IMR-90 (cell line): ENCODE results near the gene PRR4. TPM values are rescaled to one million over a fixed set of nuclear protein-coding genes. Genes with fewer than 3 reads are reported as not detected.

ENCODE experiments used
- ATAC-seq: fragments of 200-7000 bp; cut with Tn5 transposase; 2 replicates; pipeline ENCODE4 v1.9.1; 2020; ENCODE audit warnings: low read depth, mild to moderate bottlenecking, moderate library complexity
- BruUV-seq: library from RNA; stranded (reverse); fragments of 400-500 nt; replicated peaks from 2 replicates; lab custom pipeline; 2021; lab: Mats Ljungman, UMichigan
- CTCF ChIA-PET: fragments of 300-600 bp; formaldehyde crosslinking; extraction: SDS; loops from one replicate; lab custom pipeline; 2021; ENCODE audit warnings: antibody characterized with exemption; lab: Yijun Ruan, JAX
- POLR2A ChIA-PET: fragments of 300-600 bp; sonication (Branson Sonifier 250); formaldehyde crosslinking; loops from one replicate; lab custom pipeline; 2022; ENCODE audit warnings: antibody characterized with exemption; ENCODE audit not compliant: unreplicated experiment; lab: Charles Lee
- DNase-seq: peaks from one replicate; pipeline ENCODE4 v3.0.0; 2013
- H2AFZ ChIP-seq: replicated peaks from 2 replicates; pipeline ENCODE3; 2013; ENCODE audit warnings: low read length, mild to moderate bottlenecking; ENCODE audit not compliant: poor library complexity
- H2AK5ac ChIP-seq: 2 replicates; pipeline ENCODE4 v1.6.1; 2013; ENCODE audit warnings: low read depth, low read length, inconsistent platforms
- H2AK9ac ChIP-seq: replicated peaks from 2 replicates; pipeline ENCODE3; 2013; ENCODE audit warnings: mild to moderate bottlenecking, low read depth, low read length, moderate library complexity; ENCODE audit not compliant: poor library complexity
- H2BK120ac ChIP-seq: 2 replicates; pipeline ENCODE4 v1.6.1; 2013; ENCODE audit warnings: low read depth, low read length, inconsistent platforms
- H2BK15ac ChIP-seq: 3 replicates; pipeline ENCODE4 v1.6.1; 2013; ENCODE audit warnings: low read depth, low read length, inconsistent platforms
- H2BK20ac ChIP-seq: 2 replicates; pipeline ENCODE4 v1.6.1; 2013; ENCODE audit warnings: low read depth, mild to moderate bottlenecking, inconsistent platforms, low read length, moderate library complexity
- H2BK5ac ChIP-seq: 2 replicates; pipeline ENCODE4 v1.6.1; 2013; ENCODE audit warnings: mild to moderate bottlenecking, low read depth, low read length, inconsistent platforms; ENCODE audit not compliant: poor library complexity, severe bottlenecking
- H3K14ac ChIP-seq: replicated peaks from 2 replicates; pipeline ENCODE4 v1.6.1; 2013; ENCODE audit warnings: low read depth, low read length, inconsistent platforms
- H3K18ac ChIP-seq: 2 replicates; pipeline ENCODE4 v1.6.1; 2013; ENCODE audit warnings: low read depth, low read length, control low read depth
- H3K23ac ChIP-seq: 2 replicates; pipeline ENCODE4 v1.6.1; 2013; ENCODE audit warnings: low read depth, low read length, inconsistent platforms
- H3K27ac ChIP-seq: 2 replicates; pipeline ENCODE4 v1.5.1; 2013; ENCODE audit warnings: mild to moderate bottlenecking, control low read depth, low read length; ENCODE audit not compliant: insufficient read depth
- H3K27me3 ChIP-seq: 2 replicates; pipeline ENCODE4 v1.6.1; 2013; ENCODE audit warnings: low read length; ENCODE audit not compliant: control insufficient read depth, insufficient read depth
- H3K36me3 ChIP-seq: 2 replicates; pipeline ENCODE4 v1.6.1; 2013; ENCODE audit warnings: low read length, mixed read lengths; ENCODE audit not compliant: control insufficient read depth, insufficient read depth
- H3K4ac ChIP-seq: 2 replicates; pipeline ENCODE4 v1.6.1; 2013; ENCODE audit warnings: low read depth, low read length, inconsistent platforms
- H3K4me1 ChIP-seq: 2 replicates; pipeline ENCODE4 v1.6.1; 2013; ENCODE audit warnings: low read length, mixed read lengths; ENCODE audit not compliant: control insufficient read depth, insufficient read depth
- H3K4me2 ChIP-seq: 2 replicates; pipeline ENCODE4 v1.6.1; 2013; ENCODE audit warnings: low read depth, mild to moderate bottlenecking, control low read depth, low read length, moderate library complexity
- H3K4me3 ChIP-seq: 2 replicates; pipeline ENCODE4 v1.5.1; 2013; ENCODE audit warnings: low read depth, mild to moderate bottlenecking, control low read depth, low read length, moderate library complexity; ENCODE audit not compliant: insufficient read depth
- H3K56ac ChIP-seq: 2 replicates; pipeline ENCODE4 v1.6.1; 2013; ENCODE audit warnings: low read length, inconsistent platforms; ENCODE audit not compliant: insufficient read depth; ENCODE audit errors: extremely low read depth
- H3K79me1 ChIP-seq, 2 experiments: 2 replicates each; pipeline ENCODE4 v1.6.1; 2013; ENCODE audit warnings: low read length in 2 of 2, inconsistent platforms in 1 of 2, low read depth in 1 of 2
- H3K9ac ChIP-seq: 2 replicates; pipeline ENCODE4 v1.6.1; 2013; ENCODE audit warnings: low read depth, low read length, control low read depth
- H3K9me1 ChIP-seq: 2 replicates; pipeline ENCODE4 v1.6.1; 2013; ENCODE audit warnings: low read length, inconsistent platforms; ENCODE audit not compliant: insufficient read depth
- H3K9me3 ChIP-seq: 2 replicates; pipeline ENCODE4 v1.6.1; 2013; ENCODE audit warnings: low read length; ENCODE audit not compliant: control insufficient read depth, insufficient read depth
- H4K20me1 ChIP-seq: 2 replicates; pipeline ENCODE4 v1.6.1; 2013; ENCODE audit warnings: low read length, inconsistent platforms; ENCODE audit not compliant: insufficient read depth
- H4K5ac ChIP-seq: 2 replicates; pipeline ENCODE4 v1.6.1; 2013; ENCODE audit warnings: mild to moderate bottlenecking, low read depth, low read length, control low read depth
- H4K8ac ChIP-seq, 2 experiments: 2 replicates each; pipeline ENCODE4 v1.6.1; 2013; ENCODE audit warnings: low read depth in 2 of 2, low read length in 2 of 2, control low read depth in 1 of 2, inconsistent platforms in 1 of 2
- H4K91ac ChIP-seq: 2 replicates; pipeline ENCODE4 v1.6.1; 2013; ENCODE audit warnings: low read depth, low read length, inconsistent platforms; ENCODE audit not compliant: insufficient read depth
- CEBPB ChIP-seq: IDR thresholded peaks from 2 replicates; pipeline ENCODE4 v1.6.1; 2012; ENCODE audit warnings: low read depth, low read length, improper control_type of control experiment
- FOS ChIP-seq: fragments of 150-350 bp; IDR thresholded peaks from 2 replicates; pipeline ENCODE4 v1.6.1; 2016; ENCODE audit warnings: low read depth, low read length
- WGBS, 2 experiments: methylation state at CpG; one replicate each; pipeline versions ENCODE4 v1.1.5 to v1.1.7; 2013; ENCODE audit warnings: missing lambda C conversion rate in 2 of 2; ENCODE audit not compliant: insufficient read length in 1 of 2; ENCODE audit errors: extremely low coverage in 2 of 2; 5-methylcytosine and 5-hydroxymethylcytosine counted together
- dilution Hi-C: fragments of 300-500 bp; cut with HindIII; formaldehyde crosslinking; loops from one replicate; pipeline ENCODE4 v1.14.3; 2018; ENCODE audit warnings: low sequenced_read_pairs; ENCODE audit not compliant: unreplicated experiment
- in situ Hi-C: fragments of 300-500 bp; cut with MboI; formaldehyde crosslinking; loops from 3 replicates; pipeline ENCODE4 v1.14.3; 2019; ENCODE audit warnings: low sequenced_read_pairs, inconsistent platforms, mixed read lengths
- intact Hi-C: fragments of 100-400 bp; cut with micrococcal nuclease; formaldehyde crosslinking; loops from 2 replicates; pipeline ENCODE4 v1.10.0; 2022
- polyA plus RNA-seq, 3 experiments: library from polyadenylated mRNA; depleted of rRNA; stranded (reverse); fragments of >200 nt; gene quantifications; 2 replicates each; pipeline ENCODE4 v1.2.3, GENCODE V29; 2012; ENCODE audit warnings: low replicate concordance in 1 of 3
- total RNA-seq: library from RNA; depleted of rRNA; stranded (reverse); fragments of >200 nt; gene quantifications from 2 replicates; pipeline ENCODE4 v1.2.3, GENCODE V29; 2012

The PRR4 gene
- total and polyA plus RNA-seq, 2 of the 4 experiments (the other 2 are of a cell fraction), result 0.72 to 1.9 TPM

GRCh38 chr12:10884086-10884725, 34.9 kb upstream of the PRR4 start, which contains the start of gene PRH1:
TSS of gene PRH1 (minus strand) at chr12:10884255. CDS start at chr12:10884217, 38 bp downstream.
- no peak within 1 kb of the TSS for H2BK5ac ChIP-seq
- no peak for DNase-seq
- 100% methylated on average over 2 of the region's 6 CpGs; no CpG with 5 or more reads in 1 of the 2 experiments for WGBS, 2 experiments
- H3K4me2 ChIP-seq, result no peak within 1 kb of the TSS
- no peak within 1 kb of the TSS for H3K23ac ChIP-seq
- no peak within 1 kb of the TSS for H3K56ac ChIP-seq
- H3K36me3 ChIP-seq, result no peaks in the 10 kb centered on the region; the same call in 1 of the 2 replicates
- H2BK20ac ChIP-seq, result no peak within 1 kb of the TSS
- no peaks in the 10 kb centered on the region for H3K4me1 ChIP-seq
- H3K4ac ChIP-seq, result no peak within 1 kb of the TSS
- intact Hi-C loops (no loop called here), dilution Hi-C loops (no loop called here), in situ Hi-C loops (no loop called here)
- no peaks in the 10 kb centered on the region for H3K79me1 ChIP-seq
- H4K5ac ChIP-seq, result no peak within 1 kb of the TSS
- no peak for ATAC-seq
- no peak within 1 kb of the TSS for H3K27ac ChIP-seq
- POLR2A ChIA-PET, result no interaction called here
- H3K18ac ChIP-seq, result no peak within 1 kb of the TSS
- H2BK15ac ChIP-seq, result no peak within 1 kb of the TSS
- TF ChIP-seq FOS (no peak), CEBPB (no peak)
- no TSS peak for BruUV-seq
- H3K9me3 ChIP-seq, result no peaks in the 10 kb centered on the region
- H4K20me1 ChIP-seq, result no peaks in the 10 kb centered on the region
- no peak within 1 kb of the TSS for H2AK5ac ChIP-seq
- H2AK9ac ChIP-seq, result no peak within 1 kb of the TSS
- no peak within 1 kb of the TSS for H3K4me3 ChIP-seq
- H3K14ac ChIP-seq, result no peak within 1 kb of the TSS
- H4K91ac ChIP-seq, result no peak within 1 kb of the TSS
- no peak within 1 kb of the TSS for H4K8ac ChIP-seq
- no peak within 1 kb of the TSS for H2BK120ac ChIP-seq
- H2AFZ ChIP-seq, result no peak within 1 kb of the TSS
- CTCF ChIA-PET, result no interaction called here
- H3K9me1 ChIP-seq, result peaks cover 3% of the 10 kb centered on the region; the same call in 1 of the 2 replicates
- H3K27me3 ChIP-seq, result no peaks in the 10 kb centered on the region
- H3K9ac ChIP-seq, result no peak within 1 kb of the TSS
